Parathyroid adenoma (tissue), 2 donors: ENCODE results near the gene KCNMB2.

Experiments
- H2AFZ ChIP-seq: fragments of 300-600 bp; sonication (generic); one replicate; pipeline ENCODE4 v1.7.0; 2017; ENCODE audit warnings: antibody characterized with exemption, mild to moderate bottlenecking
- H3K27ac ChIP-seq: fragments of 300-600 bp; sonication (generic); one replicate; pipeline ENCODE4 v1.7.0; 2017
- H3K27me3 ChIP-seq: fragments of 300-600 bp; sonication (generic); one replicate; pipeline ENCODE4 v1.7.0; 2017; ENCODE audit warnings: low read length; ENCODE audit not compliant: control insufficient read depth, insufficient read depth
- H3K36me3 ChIP-seq: fragments of 300-600 bp; sonication (generic); one replicate; pipeline ENCODE4 v1.7.0; 2017; ENCODE audit warnings: low read length; ENCODE audit not compliant: control insufficient read depth, insufficient read depth
- H3K4me1 ChIP-seq: fragments of 300-600 bp; sonication (generic); one replicate; pipeline ENCODE4 v1.7.0; 2017; ENCODE audit warnings: control low read depth
- H3K4me2 ChIP-seq: fragments of 300-600 bp; sonication (generic); one replicate; pipeline ENCODE4 v1.7.0; 2017; ENCODE audit warnings: low read length
- H3K4me3 ChIP-seq: fragments of 300-600 bp; sonication (generic); one replicate; pipeline ENCODE4 v1.7.0; 2017; ENCODE audit warnings: low read depth, low read length
- H3K79me2 ChIP-seq: fragments of 300-600 bp; sonication (generic); one replicate; pipeline ENCODE4 v1.7.0; 2017; ENCODE audit warnings: control low read depth
- H3K9ac ChIP-seq: fragments of 300-600 bp; sonication (generic); one replicate; pipeline ENCODE4 v1.7.0; 2017; ENCODE audit warnings: mild to moderate bottlenecking
- H3K9me3 ChIP-seq: fragments of 300-600 bp; sonication (generic); one replicate; pipeline ENCODE4 v1.7.0; 2017; ENCODE audit warnings: low read length; ENCODE audit not compliant: control insufficient read depth
- TF ChIP-seq, protein P1 (sequence below): fragments of 300-600 bp; sonication (generic); IDR thresholded peaks from one replicate; pipeline ENCODE4 v1.7.0; 2017; ENCODE audit warnings: antibody characterized with exemption, mild to moderate bottlenecking
- donor health status: primary hyperparathyroidism.

KCNMB2 gene

DNA sequence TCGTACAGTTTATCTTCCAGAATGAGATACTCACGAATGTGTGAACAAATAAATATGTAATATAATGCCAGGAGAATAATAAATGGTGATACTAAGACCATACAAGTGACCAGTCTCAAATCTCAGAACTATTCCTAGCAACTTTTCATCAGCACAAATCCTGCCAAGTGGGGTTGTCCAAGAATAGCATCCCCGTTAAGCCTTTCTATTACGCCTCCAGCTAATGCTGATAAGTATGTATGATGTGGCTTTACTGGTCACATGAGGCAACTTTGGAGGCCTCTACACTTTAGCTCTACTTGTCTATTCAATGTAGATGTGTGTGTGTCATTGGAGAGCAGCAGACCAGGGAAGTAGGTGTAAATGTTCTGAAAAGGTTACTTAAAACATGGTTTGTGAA lies 129.5 kb downstream of the KCNMB2 start:
- Histone ChIP-seq H3K4me3 (no peak overlapping the region), H3K27ac (no peak overlapping the region), H3K36me3 (no peaks in the 10 kb centered on the region), H3K9ac (no peak overlapping the region), H2AFZ (no peak overlapping the region), H3K4me1 (no peaks in the 10 kb centered on the region), H3K9me3 (no peaks in the 10 kb centered on the region), H3K4me2 (no peak overlapping the region), H3K79me2 (no peaks in the 10 kb centered on the region), H3K27me3 (no peaks in the 10 kb centered on the region)
- TF ChIP-seq, protein P1, sequence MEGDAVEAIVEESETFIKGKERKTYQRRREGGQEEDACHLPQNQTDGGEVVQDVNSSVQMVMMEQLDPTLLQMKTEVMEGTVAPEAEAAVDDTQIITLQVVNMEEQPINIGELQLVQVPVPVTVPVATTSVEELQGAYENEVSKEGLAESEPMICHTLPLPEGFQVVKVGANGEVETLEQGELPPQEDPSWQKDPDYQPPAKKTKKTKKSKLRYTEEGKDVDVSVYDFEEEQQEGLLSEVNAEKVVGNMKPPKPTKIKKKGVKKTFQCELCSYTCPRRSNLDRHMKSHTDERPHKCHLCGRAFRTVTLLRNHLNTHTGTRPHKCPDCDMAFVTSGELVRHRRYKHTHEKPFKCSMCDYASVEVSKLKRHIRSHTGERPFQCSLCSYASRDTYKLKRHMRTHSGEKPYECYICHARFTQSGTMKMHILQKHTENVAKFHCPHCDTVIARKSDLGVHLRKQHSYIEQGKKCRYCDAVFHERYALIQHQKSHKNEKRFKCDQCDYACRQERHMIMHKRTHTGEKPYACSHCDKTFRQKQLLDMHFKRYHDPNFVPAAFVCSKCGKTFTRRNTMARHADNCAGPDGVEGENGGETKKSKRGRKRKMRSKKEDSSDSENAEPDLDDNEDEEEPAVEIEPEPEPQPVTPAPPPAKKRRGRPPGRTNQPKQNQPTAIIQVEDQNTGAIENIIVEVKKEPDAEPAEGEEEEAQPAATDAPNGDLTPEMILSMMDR = no peak

DNA sequence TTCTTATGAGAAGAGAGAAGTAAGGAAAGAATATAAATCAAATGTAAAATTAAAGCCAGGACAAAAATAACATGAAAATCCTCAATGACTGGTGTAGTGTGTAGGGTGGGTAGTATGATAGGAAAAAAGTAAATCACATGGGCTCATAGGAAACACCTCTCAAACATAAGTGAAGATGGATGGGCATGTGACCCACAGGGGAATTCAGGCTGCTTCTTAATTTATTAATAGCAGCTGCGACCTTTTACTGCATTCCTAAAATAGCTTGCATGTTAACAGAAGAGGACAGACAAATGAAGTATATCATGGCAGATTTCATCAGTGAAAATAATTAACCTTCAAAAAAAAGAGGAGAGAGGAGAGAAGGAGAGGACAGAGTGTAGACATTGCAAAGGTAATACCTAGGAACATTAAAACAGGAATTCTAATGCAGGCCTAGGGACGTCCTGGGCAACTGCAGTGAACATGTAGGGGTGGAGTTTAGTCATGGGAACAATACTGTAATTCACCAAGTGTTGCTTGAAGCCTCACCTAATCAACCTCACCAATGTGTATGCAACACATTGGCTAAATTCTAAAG lies 132.9 kb downstream of the KCNMB2 start:
- H2AFZ ChIP-seq = no peak overlapping the region
- TF ChIP-seq, protein P1 = no peak
- H3K4me1 ChIP-seq = no peaks in the 10 kb centered on the region
- no peaks in the 10 kb centered on the region for H3K9me3 ChIP-seq
- H3K9ac ChIP-seq = no peak overlapping the region
- H3K36me3 ChIP-seq = no peaks in the 10 kb centered on the region
- H3K27ac ChIP-seq = no peak overlapping the region
- no peak overlapping the region for H3K4me3 ChIP-seq
- H3K79me2 ChIP-seq = no peaks in the 10 kb centered on the region
- no peaks in the 10 kb centered on the region for H3K27me3 ChIP-seq
- no peak overlapping the region for H3K4me2 ChIP-seq

DNA sequence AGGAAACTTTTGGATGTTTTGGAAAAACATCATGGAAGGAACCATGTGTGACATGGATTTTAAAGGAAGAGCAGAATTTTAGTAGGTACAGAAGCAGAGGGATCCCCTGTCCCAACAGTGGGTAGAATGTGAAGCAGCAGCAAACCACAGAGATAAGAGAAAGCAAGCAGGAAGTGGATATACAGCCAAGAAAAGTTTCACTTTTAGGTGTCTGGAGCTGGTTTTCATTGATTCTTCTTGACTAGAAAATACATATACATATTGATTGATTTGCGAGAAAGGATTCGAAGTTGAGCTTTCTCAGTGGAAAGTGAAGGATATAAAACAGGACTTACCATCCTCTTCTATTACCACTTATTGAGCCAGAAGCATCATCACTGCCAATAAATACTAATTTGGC lies 133.5 kb downstream of the KCNMB2 start:
- Histone ChIP-seq H3K4me1 (no peaks in the 10 kb centered on the region), H3K27me3 (no peaks in the 10 kb centered on the region), H3K36me3 (no peaks in the 10 kb centered on the region), H3K79me2 (no peaks in the 10 kb centered on the region), H3K27ac (no peak overlapping the region), H3K9me3 (no peaks in the 10 kb centered on the region), H3K9ac (no peak overlapping the region), H3K4me3 (no peak overlapping the region), H3K4me2 (no peak overlapping the region), H2AFZ (no peak overlapping the region)
- TF ChIP-seq, protein P1 = no peak

DNA sequence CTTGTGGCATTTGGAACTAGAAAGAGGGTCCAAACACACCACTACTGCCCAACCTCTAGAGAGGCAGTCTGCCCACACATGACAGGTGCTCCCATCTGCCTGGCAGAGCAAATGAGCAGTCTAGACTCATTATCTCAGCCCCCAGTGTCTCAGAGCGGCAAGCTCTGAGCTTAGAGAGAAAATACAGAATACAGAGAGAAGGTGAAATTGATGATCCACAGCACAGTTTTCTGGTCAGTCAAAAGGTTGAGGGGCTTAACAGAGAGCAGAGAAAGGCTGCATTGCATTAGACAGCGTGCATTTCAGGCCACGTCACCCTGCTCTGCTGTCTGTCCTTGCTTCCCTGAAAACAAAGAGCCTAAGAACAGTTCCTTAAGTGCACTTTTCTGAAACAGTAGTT lies 135.1 kb downstream of the KCNMB2 start:
- Histone ChIP-seq H2AFZ (no peak overlapping the region), H3K27ac (no peak overlapping the region), H3K27me3 (no peaks in the 10 kb centered on the region), H3K9ac (no peak overlapping the region), H3K4me3 (no peak overlapping the region), H3K4me1 (no peaks in the 10 kb centered on the region), H3K9me3 (no peaks in the 10 kb centered on the region), H3K4me2 (no peak overlapping the region), H3K36me3 (no peaks in the 10 kb centered on the region), H3K79me2 (no peaks in the 10 kb centered on the region)
- TF ChIP-seq, protein P1 = no peak

DNA sequence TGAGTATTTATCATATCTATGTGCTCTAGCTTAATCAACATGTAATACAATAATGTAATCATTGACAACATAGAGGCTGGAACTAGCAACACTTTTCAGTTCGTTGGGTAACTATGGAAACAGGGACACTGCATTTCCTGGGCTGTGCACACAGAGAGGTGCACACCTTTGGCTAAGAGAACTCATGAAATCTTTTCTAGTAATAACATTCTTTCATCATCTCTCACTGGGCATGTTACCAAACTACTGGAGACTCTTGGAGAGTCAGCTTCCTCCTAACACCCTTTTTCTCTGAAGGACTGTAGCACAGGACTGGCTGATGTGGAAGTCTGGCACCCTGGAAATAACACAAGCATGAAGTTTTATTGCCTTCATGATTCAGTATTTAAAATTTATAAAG lies 135.6 kb downstream of the KCNMB2 start:
- TF ChIP-seq, protein P1 = no peak
- no peak overlapping the region for H3K27ac ChIP-seq

More for the DNA sequence above, 135.6 kb downstream of the KCNMB2 start:
- Histone ChIP-seq H3K27me3 (no peaks in the 10 kb centered on the region), H3K4me2 (no peak overlapping the region), H3K9me3 (no peaks in the 10 kb centered on the region), H3K79me2 (no peaks in the 10 kb centered on the region), H2AFZ (no peak overlapping the region), H3K4me1 (no peaks in the 10 kb centered on the region), H3K36me3 (no peaks in the 10 kb centered on the region), H3K4me3 (no peak overlapping the region), H3K9ac (no peak overlapping the region)
